Inflammatory macrophage treated with lipopolysaccharide for 4 hours (primary cell): ENCODE results near the gene AQP2.
A peak's percentile ranks its signal among the peaks of the same experiment; 100 is the strongest.
"Not testable (repeated sequence)": the region's sequence is repeated elsewhere in the genome, so short reads cannot be mapped to it uniquely, and the experiment has no call there.

ENCODE experiments used
- DNase-seq: peaks from one replicate; pipeline ENCODE4 v3.0.0-alpha.2; 2020

Gene AQP2

GRCh38 chr12:49972641-49973360, 22.3 kb downstream of the AQP2 start, which contains the start of gene AQP6:
TSS of gene AQP6 (plus strand) at chr12:49972947. CDS start at chr12:49973174, 227 bp downstream.
- DNase-seq, result no peak

- no peak for DNase-seq
Observed at GRCh38 chr12:49973361-49973830, 22.9 kb downstream of the AQP2 start.

- DNase-seq, result peak; percentile 40
Observed at GRCh38 chr12:49974231-49974675, 23.7 kb downstream of the AQP2 start.

- peak; percentile 36 for DNase-seq
Observed at GRCh38 chr12:49974677-49975317, 24.3 kb downstream of the AQP2 start.

- no peak for DNase-seq
Observed at GRCh38 chr12:49975318-49975761, 24.8 kb downstream of the AQP2 start.

- DNase-seq, result peak; percentile 34
Observed at GRCh38 chr12:49976557-49976956, 26.0 kb downstream of the AQP2 start.

- DNase-seq, result no peak
Observed at GRCh38 chr12:49978125-49978524, 27.6 kb downstream of the AQP2 start.

GRCh38 chr12:49979016-49979586, 28.6 kb downstream of the AQP2 start:
- DNase-seq, result no peak

GRCh38 chr12:49979791-49980190, 29.3 kb downstream of the AQP2 start:
- DNase-seq, result peak; percentile 22

GRCh38 chr12:49980501-49981349, 30.2 kb downstream of the AQP2 start:
- no peak for DNase-seq

- peak; percentile 75 for DNase-seq
Observed at GRCh38 chr12:49982246-49983087, 31.9 kb downstream of the AQP2 start.

- peak; percentile 54 for DNase-seq
Observed at GRCh38 chr12:49983892-49984291, 33.4 kb downstream of the AQP2 start.

- DNase-seq, result no peak
Observed at GRCh38 chr12:49984476-49985359, 34.2 kb downstream of the AQP2 start.

- no peak for DNase-seq
Observed at GRCh38 chr12:49985981-49986380, 35.4 kb downstream of the AQP2 start.

- peak; percentile 68 for DNase-seq
Observed at GRCh38 chr12:49986476-49986875, 35.9 kb downstream of the AQP2 start.

- DNase-seq, result peak; percentile 78
Observed at GRCh38 chr12:49987625-49988303, 37.2 kb downstream of the AQP2 start.

- not testable (repeated sequence) for DNase-seq
Observed at GRCh38 chr12:49989400-49989799, 38.9 kb downstream of the AQP2 start.

GRCh38 chr12:49990273-49990672, 39.7 kb downstream of the AQP2 start:
- peak; percentile 89 for DNase-seq

GRCh38 chr12:49998453-49998852, 47.9 kb downstream of the AQP2 start:
- no peak for DNase-seq

GRCh38 chr12:50003595-50003994, 53.1 kb downstream of the AQP2 start:
- no peak for DNase-seq
